Activated T-cell treated with anti-CD3 and anti-CD28 coated beads, Interleukin-2, amount 50 U/mL, for 24 hours (primary cell): ENCODE data around the gene MARCHF7.
A peak's percentile ranks its signal among the peaks of the same experiment; 100 is the strongest.
"Not testable (repeated sequence)": the region's sequence is repeated elsewhere in the genome, so short reads cannot be mapped to it uniquely, and the experiment has no call there.

Experiments used
- DNase-seq: peaks from one replicate; pipeline ENCODE4 v3.0.0-alpha.2; 2020
- H3K27ac Mint-ChIP-seq: 2 replicates; pipeline ENCODE4 v1.8.0; 2020; ENCODE audit warnings: mild to moderate bottlenecking, mixed read lengths
- H3K27me3 Mint-ChIP-seq: 2 replicates; pipeline ENCODE4 v1.8.0; 2020; ENCODE audit warnings: mixed read lengths
- H3K36me3 Mint-ChIP-seq: 2 replicates; pipeline ENCODE4 v1.8.0; 2020; ENCODE audit warnings: low read depth, mixed read lengths
- H3K4me1 Mint-ChIP-seq: 2 replicates; pipeline ENCODE4 v1.8.0; 2020; ENCODE audit warnings: low read depth, mixed read lengths
- H3K4me3 Mint-ChIP-seq: 2 replicates; pipeline ENCODE4 v1.8.0; 2020; ENCODE audit warnings: mild to moderate bottlenecking, moderate library complexity, mixed read lengths
- H3K9me3 Mint-ChIP-seq: 2 replicates; pipeline ENCODE4 v1.8.0; 2020; ENCODE audit warnings: mixed read lengths

MARCHF7 gene

DNA sequence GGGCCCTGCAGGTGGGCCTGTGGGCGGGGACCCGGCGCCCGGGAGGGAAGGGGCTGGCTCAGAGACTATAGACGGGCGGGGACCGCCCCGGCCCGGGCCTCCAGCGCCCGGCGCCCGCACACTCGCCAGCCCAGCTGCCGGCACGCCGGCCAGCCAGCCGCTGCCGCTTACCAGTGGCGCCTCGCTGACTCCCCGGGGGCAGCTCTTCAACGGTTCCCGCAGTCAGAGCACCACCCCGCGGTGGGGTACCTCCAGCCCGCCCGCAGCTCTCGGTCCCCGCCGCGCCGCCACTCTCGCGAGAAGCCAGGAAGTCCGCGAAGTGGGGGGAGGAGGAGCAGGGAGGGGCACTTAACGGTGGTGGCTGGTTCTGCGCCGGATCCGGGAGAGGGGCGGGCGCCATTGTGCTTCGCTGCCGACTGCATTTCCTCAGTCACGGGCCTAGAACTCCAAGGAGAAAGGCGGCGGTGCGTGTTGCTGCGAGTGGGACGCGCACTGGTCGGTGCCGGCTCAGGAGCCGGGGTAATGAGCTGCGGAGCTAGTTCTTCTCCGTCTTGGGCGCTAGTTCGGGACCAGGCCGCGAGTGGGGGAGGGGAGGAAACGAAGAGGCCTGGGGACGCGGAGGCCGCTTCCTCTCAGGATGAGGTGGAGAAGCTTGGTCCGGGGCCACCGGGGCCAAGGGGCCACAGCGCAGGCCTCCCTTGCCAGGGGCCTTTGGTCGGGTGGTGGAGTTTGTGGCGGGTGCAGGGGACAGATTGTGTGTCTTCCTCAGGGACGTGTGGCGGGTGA lies at the start of gene MARCHF7:
MARCHF7 (plus strand) TSS at position 364 of the 786 bp plus-strand sequence. CDS start 16,517 bp downstream, outside the sequence.
- H3K9me3 Mint-ChIP-seq, result no peaks in the 10 kb centered on the region
- H3K27ac Mint-ChIP-seq, result peak within 1 kb of the TSS; percentile 100
- peaks cover 52% of the 10 kb centered on the region for H3K4me1 Mint-ChIP-seq
- peak; percentile 99 for DNase-seq
- H3K36me3 Mint-ChIP-seq, result peaks cover 53% of the 10 kb centered on the region
- H3K27me3 Mint-ChIP-seq, result no peaks in the 10 kb centered on the region
- peak within 1 kb of the TSS; percentile 100 for H3K4me3 Mint-ChIP-seq

GRCh38 chr2:159667423-159667822 lies 44.9 kb upstream of the MARCHF7 start:
- not testable (repeated sequence) for H3K27me3 Mint-ChIP-seq, H3K4me1 Mint-ChIP-seq, H3K27ac Mint-ChIP-seq, H3K9me3 Mint-ChIP-seq, H3K4me3 Mint-ChIP-seq, H3K36me3 Mint-ChIP-seq, DNase-seq

- H3K9me3 Mint-ChIP-seq, result no peaks in the 10 kb centered on the region
- H3K27ac Mint-ChIP-seq, result no peak overlapping the region
- no peaks in the 10 kb centered on the region for H3K4me1 Mint-ChIP-seq
- peaks cover 5% of the 10 kb centered on the region for H3K36me3 Mint-ChIP-seq
- DNase-seq, result no peak
- H3K27me3 Mint-ChIP-seq, result no peaks in the 10 kb centered on the region
- H3K4me3 Mint-ChIP-seq, result no peak overlapping the region
These were observed 41.3 kb upstream of the MARCHF7 start for GRCh38 chr2:159671047-159671446.

- H3K4me3 Mint-ChIP-seq, result no peak overlapping the region
- no peaks in the 10 kb centered on the region for H3K4me1 Mint-ChIP-seq
- no peak overlapping the region for H3K27ac Mint-ChIP-seq
- no peaks in the 10 kb centered on the region for H3K9me3 Mint-ChIP-seq
- no peaks in the 10 kb centered on the region for H3K27me3 Mint-ChIP-seq
- no peak for DNase-seq
- no peaks in the 10 kb centered on the region for H3K36me3 Mint-ChIP-seq
These were observed 34.7 kb upstream of the MARCHF7 start for GRCh38 chr2:159677654-159678053.

DNA sequence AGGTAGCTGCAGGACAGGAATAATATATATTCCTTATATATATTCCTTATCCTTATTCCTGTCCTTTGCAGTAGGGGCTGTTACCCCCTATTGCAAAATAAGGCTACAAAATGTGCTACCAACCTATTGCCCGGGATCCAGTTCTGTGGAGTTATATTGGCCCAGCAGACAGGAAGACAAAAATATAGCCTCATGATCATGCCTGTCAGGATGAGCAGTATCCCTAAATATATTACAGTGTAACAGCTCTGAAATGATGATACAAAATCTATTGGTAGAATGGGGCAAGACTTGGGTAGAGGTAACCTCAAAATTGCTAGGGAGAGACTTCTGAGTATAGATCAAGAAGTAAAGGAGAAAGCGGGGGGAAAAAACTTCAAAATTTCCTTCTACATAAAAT lies 31.6 kb upstream of the MARCHF7 start:
- DNase-seq, result no peak
- no peak overlapping the region for H3K27ac Mint-ChIP-seq
- no peaks in the 10 kb centered on the region for H3K27me3 Mint-ChIP-seq
- no peaks in the 10 kb centered on the region for H3K4me1 Mint-ChIP-seq
- no peak overlapping the region for H3K4me3 Mint-ChIP-seq
- no peaks in the 10 kb centered on the region for H3K36me3 Mint-ChIP-seq
- H3K9me3 Mint-ChIP-seq, result no peaks in the 10 kb centered on the region

GRCh38 chr2:159683817-159684216 lies 28.5 kb upstream of the MARCHF7 start:
- Mint-ChIP-seq H3K4me1 (no peaks in the 10 kb centered on the region), H3K27ac (no peak overlapping the region), H3K27me3 (no peaks in the 10 kb centered on the region), H3K4me3 (no peak overlapping the region), H3K9me3 (no peaks in the 10 kb centered on the region), H3K36me3 (no peaks in the 10 kb centered on the region)
- DNase-seq, result no peak

- no peaks in the 10 kb centered on the region for H3K9me3 Mint-ChIP-seq
- H3K36me3 Mint-ChIP-seq, result no peaks in the 10 kb centered on the region
- H3K4me3 Mint-ChIP-seq, result no peak overlapping the region
- H3K27me3 Mint-ChIP-seq, result no peaks in the 10 kb centered on the region
- no peaks in the 10 kb centered on the region for H3K4me1 Mint-ChIP-seq
- no peak overlapping the region for H3K27ac Mint-ChIP-seq
- DNase-seq, result no peak
These were observed 27.5 kb upstream of the MARCHF7 start for GRCh38 chr2:159684796-159685195.

- H3K9me3 Mint-ChIP-seq, result peaks cover 7% of the 10 kb centered on the region
- H3K4me1 Mint-ChIP-seq, result no peaks in the 10 kb centered on the region
- H3K27ac Mint-ChIP-seq, result no peak overlapping the region
- peaks cover 4% of the 10 kb centered on the region for H3K36me3 Mint-ChIP-seq
- DNase-seq, result no peak
- no peak overlapping the region for H3K4me3 Mint-ChIP-seq
- no peaks in the 10 kb centered on the region for H3K27me3 Mint-ChIP-seq
These were observed 17.7 kb upstream of the MARCHF7 start for GRCh38 chr2:159694500-159695040.

DNA sequence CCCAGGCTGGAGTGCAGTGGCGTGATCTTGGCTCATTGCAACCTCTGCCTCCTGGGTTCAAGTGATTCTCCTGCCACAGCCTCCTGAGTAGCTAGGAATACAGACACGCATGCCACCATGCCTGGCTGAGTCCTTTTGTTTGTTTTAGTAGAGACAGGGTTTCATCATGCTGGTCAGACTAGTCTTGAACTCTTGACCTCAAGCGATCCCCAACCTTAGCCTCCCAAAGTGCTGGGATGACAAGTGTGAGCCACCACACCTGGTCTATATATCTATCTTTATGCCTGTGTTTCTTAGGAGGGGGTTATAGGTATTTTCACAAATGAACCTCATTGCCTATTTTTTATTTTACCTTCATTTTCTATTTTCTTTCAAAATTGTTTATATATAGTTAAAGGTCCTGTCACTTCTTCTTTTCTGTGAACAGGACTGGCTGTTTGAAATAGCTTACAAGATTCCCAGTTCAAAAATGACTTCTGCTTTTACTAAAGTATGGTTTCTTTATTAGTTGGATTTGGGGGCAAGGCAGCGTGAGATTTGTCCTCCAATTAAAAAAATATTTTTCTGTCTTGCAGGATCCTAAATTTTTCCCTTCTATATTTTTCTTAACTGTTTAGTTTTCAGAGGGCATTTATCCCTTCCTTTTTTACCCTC lies 16.4 kb upstream of the MARCHF7 start:
- H3K36me3 Mint-ChIP-seq, result peaks cover 10% of the 10 kb centered on the region
- H3K9me3 Mint-ChIP-seq, result peaks cover 7% of the 10 kb centered on the region
- no peaks in the 10 kb centered on the region for H3K27me3 Mint-ChIP-seq
- H3K27ac Mint-ChIP-seq, result no peak overlapping the region
- H3K4me1 Mint-ChIP-seq, result no peaks in the 10 kb centered on the region
- DNase-seq, result no peak
- H3K4me3 Mint-ChIP-seq, result no peak overlapping the region

DNA sequence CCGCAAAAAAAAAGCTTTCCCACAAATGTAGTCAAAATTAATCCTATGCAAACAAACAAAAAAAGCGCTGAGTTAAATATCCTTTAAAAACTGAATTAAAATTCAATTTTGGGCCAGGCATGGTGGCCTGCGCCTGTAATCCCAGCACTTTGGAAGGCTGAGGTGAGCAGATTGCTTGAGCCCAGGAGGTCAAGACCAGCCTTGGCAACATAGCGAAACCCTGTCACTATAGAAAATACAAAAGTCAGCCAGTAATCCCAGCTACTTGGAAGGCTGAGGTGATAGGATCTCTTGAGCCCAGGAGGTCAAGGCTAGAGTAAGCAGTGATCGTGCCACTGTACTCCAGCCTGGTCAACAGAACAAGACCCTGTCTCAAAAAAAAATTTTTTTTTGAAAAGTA lies 8.8 kb upstream of the MARCHF7 start:
- Mint-ChIP-seq H3K27me3 (no peaks in the 10 kb centered on the region), H3K36me3 (peaks cover 9% of the 10 kb centered on the region), H3K4me3 (no peak overlapping the region), H3K27ac (no peak overlapping the region), H3K9me3 (no peaks in the 10 kb centered on the region), H3K4me1 (no peaks in the 10 kb centered on the region)
- DNase-seq, result no peak

DNA sequence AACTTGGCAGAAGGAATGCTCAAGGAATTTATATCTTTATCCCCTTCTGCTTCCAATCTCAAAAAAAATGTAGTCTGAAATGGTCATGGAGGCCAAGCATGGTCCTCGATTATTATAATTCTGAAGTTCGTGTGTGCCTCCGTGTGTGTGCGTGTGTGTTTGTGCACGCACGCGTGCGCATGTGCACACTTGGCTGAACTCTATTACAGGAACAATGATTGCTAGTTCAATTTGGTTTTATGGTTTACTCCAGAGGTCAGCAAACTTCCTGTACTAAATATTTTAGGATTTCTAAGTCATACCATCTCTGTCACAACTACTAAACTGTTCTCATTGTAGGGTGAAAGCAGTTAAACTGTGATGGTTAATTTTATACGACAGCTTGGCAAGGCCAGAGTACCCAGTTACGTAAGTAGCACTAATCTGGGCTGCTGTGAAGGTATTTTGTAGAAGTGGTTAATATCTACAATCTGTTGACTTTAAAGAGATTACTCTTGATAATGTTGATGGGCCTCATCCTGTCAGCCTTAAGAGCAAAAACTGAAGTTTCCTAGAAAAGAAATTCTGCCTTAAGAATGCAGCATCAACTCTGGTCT lies 5.8 kb upstream of the MARCHF7 start:
- no peak overlapping the region for H3K4me3 Mint-ChIP-seq
- peaks cover 4% of the 10 kb centered on the region for H3K36me3 Mint-ChIP-seq
- no peak for DNase-seq
- no peak overlapping the region for H3K27ac Mint-ChIP-seq
- H3K27me3 Mint-ChIP-seq, result no peaks in the 10 kb centered on the region
- peaks cover 11% of the 10 kb centered on the region for H3K4me1 Mint-ChIP-seq
- H3K9me3 Mint-ChIP-seq, result no peaks in the 10 kb centered on the region

GRCh38 chr2:159708066-159708760 lies 4.1 kb upstream of the MARCHF7 start:
- DNase-seq, result no peak
- Mint-ChIP-seq H3K4me1 (peaks cover 15% of the 10 kb centered on the region), H3K4me3 (no peak overlapping the region), H3K27me3 (no peaks in the 10 kb centered on the region), H3K27ac (no peak overlapping the region), H3K9me3 (no peaks in the 10 kb centered on the region), H3K36me3 (peaks cover 12% of the 10 kb centered on the region)

- Mint-ChIP-seq H3K4me3 (no peak overlapping the region), H3K9me3 (no peaks in the 10 kb centered on the region), H3K4me1 (peaks cover 36% of the 10 kb centered on the region), H3K27ac (no peak overlapping the region), H3K36me3 (peaks cover 37% of the 10 kb centered on the region), H3K27me3 (no peaks in the 10 kb centered on the region)
- no peak for DNase-seq
These were observed 1.6 kb upstream of the MARCHF7 start for GRCh38 chr2:159710601-159711180.

GRCh38 chr2:159711562-159712142 lies 654 bp upstream of the MARCHF7 start:
- Mint-ChIP-seq H3K4me3 (peak overlapping the region; percentile 100), H3K27ac (peak overlapping the region; percentile 92), H3K36me3 (peaks cover 47% of the 10 kb centered on the region), H3K4me1 (peaks cover 45% of the 10 kb centered on the region), H3K9me3 (no peaks in the 10 kb centered on the region), H3K27me3 (no peaks in the 10 kb centered on the region)
- no peak for DNase-seq
